PC-3 (cell line): ENCODE results near the gene SLC9A3.

Experiments
- EZH2 ChIP-seq: fragments of 300-600 bp; sonication (generic); IDR thresholded peaks from one replicate; pipeline ENCODE4 v1.6.1; 2017; ENCODE audit warnings: antibody characterized with exemption, mild to moderate bottlenecking, low read length; ENCODE audit not compliant: unreplicated experiment
- EZH2phosphoT487 ChIP-seq: fragments of 300-600 bp; sonication (generic); IDR thresholded peaks from 2 replicates; pipeline ENCODE4 v1.6.1; 2018; ENCODE audit warnings: mild to moderate bottlenecking, antibody characterized with exemption, low read length, borderline replicate concordance
- TF ChIP-seq, protein P1 (sequence below): fragments of 300-600 bp; sonication (generic); conservative IDR thresholded peaks from 2 replicates; pipeline ENCODE4 v1.5.1; 2017; ENCODE audit warnings: antibody characterized with exemption, low read depth, mild to moderate bottlenecking, low read length

DNA sequence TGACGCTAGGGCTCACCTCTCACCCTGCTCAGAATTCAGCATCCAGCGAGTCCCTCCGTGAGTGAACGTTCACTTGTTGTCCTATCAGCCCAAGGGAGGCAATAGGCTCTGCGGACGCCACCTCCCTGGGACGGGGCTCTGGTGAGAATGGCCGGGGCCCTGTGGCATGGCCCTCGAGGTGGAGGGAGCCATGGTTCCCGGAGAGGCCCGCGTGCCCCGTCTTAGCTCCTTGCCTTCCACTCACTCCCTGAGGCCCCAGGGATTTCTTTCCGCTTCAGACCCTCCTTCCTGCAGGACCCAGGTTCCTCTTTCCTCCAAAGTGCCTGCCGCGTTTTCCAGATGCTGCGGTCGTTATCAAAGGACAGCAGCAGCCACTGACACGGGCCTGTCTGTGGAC lies 59.8 kb downstream of the SLC9A3 start:
- TF ChIP-seq EZH2: no peak
- TF ChIP-seq, protein P1, sequence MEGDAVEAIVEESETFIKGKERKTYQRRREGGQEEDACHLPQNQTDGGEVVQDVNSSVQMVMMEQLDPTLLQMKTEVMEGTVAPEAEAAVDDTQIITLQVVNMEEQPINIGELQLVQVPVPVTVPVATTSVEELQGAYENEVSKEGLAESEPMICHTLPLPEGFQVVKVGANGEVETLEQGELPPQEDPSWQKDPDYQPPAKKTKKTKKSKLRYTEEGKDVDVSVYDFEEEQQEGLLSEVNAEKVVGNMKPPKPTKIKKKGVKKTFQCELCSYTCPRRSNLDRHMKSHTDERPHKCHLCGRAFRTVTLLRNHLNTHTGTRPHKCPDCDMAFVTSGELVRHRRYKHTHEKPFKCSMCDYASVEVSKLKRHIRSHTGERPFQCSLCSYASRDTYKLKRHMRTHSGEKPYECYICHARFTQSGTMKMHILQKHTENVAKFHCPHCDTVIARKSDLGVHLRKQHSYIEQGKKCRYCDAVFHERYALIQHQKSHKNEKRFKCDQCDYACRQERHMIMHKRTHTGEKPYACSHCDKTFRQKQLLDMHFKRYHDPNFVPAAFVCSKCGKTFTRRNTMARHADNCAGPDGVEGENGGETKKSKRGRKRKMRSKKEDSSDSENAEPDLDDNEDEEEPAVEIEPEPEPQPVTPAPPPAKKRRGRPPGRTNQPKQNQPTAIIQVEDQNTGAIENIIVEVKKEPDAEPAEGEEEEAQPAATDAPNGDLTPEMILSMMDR: no peak
- TF ChIP-seq EZH2phosphoT487: no peak
